Endothelial cell of umbilical vein (primary cell): ENCODE measurements around the gene ZNF717. TPM values are rescaled to one million over a fixed set of nuclear protein-coding genes. Genes with fewer than 3 reads are reported as not detected.

Source experiments
- BruUV-seq: library from RNA; stranded (reverse); fragments of 400-500 nt; replicated peaks from 2 replicates; lab custom pipeline; 2021; lab: Mats Ljungman, UMichigan
- CTCF ChIA-PET: fragments of 300-600, 350-600 bp; sonication (Branson Sonifier 250); formaldehyde crosslinking; loops from one replicate; lab custom pipeline; 2021; ENCODE audit warnings: antibody characterized with exemption, inconsistent platforms; lab: Charles Lee
- POLR2A ChIA-PET: fragments of 300-600, 350-600 bp; sonication (Branson Sonifier 250); formaldehyde crosslinking; loops from one replicate; lab custom pipeline; 2021; ENCODE audit warnings: antibody characterized with exemption, inconsistent platforms; lab: Charles Lee
- DNase-seq: peaks from one replicate; pipeline ENCODE4 v3.0.0-alpha.2; 2011; ENCODE audit warnings: low read depth, low spot score
- FAIRE-seq: peaks from 2 replicates; lab custom pipeline; 2011; peaks lifted over from hg19 to GRCh38; lab: Jason Lieb, UNC
- H2AFZ ChIP-seq: 2 replicates; pipeline ENCODE4 v1.6.0; 2012; ENCODE audit warnings: low read depth, low read length, control low read depth, inconsistent platforms
- H3K27ac ChIP-seq: 2 replicates; pipeline ENCODE4 v1.5.1; 2011; ENCODE audit warnings: low read depth, mild to moderate bottlenecking, control low read depth, low read length, moderate library complexity; ENCODE audit not compliant: insufficient read depth
- H3K27me3 ChIP-seq, 2 experiments: 2 replicates each; pipeline versions ENCODE4 v1.6.0 to v1.6.1; 2011; ENCODE audit warnings: low read length in 2 of 2, mixed read lengths in 1 of 2; ENCODE audit not compliant: control insufficient read depth in 2 of 2, insufficient read depth in 2 of 2
- H3K36me3 ChIP-seq, 2 experiments: 2 replicates in 1 of 2; 3 replicates in 1 of 2; pipeline ENCODE4 v1.5.1; 2011; ENCODE audit warnings: low read length in 2 of 2, mild to moderate bottlenecking in 1 of 2, moderate library complexity in 1 of 2; ENCODE audit not compliant: control insufficient read depth in 2 of 2, insufficient read depth in 2 of 2; ENCODE audit errors: extremely low read depth in 1 of 2
- H3K4me1 ChIP-seq: 3 replicates; pipeline ENCODE4 v1.5.1; 2011; ENCODE audit warnings: mild to moderate bottlenecking, low read length; ENCODE audit not compliant: control insufficient read depth, insufficient read depth; ENCODE audit errors: extremely low read depth
- H3K4me2 ChIP-seq: 2 replicates; pipeline ENCODE4 v1.6.1; 2011; ENCODE audit warnings: low read length, control low read depth, mixed read lengths; ENCODE audit not compliant: insufficient read depth
- H3K4me3 ChIP-seq, 3 experiments: fragments of 200-600 bp in 1 of 3; sonication (generic), shearing (Covaris generic) in 1 of 3; replicated peaks in 1 of 3; 2 replicates each; pipeline ENCODE4 v1.5.1; 2011 to 2016; ENCODE audit warnings: control low read depth in 3 of 3, low read length in 3 of 3, mild to moderate bottlenecking in 2 of 3, inconsistent platforms in 1 of 3, low read depth in 1 of 3, moderate library complexity in 1 of 3; ENCODE audit not compliant: insufficient read depth in 1 of 3
- H3K79me2 ChIP-seq: 2 replicates; pipeline ENCODE4 v1.6.0; 2012; ENCODE audit warnings: low read length, inconsistent platforms; ENCODE audit not compliant: control insufficient read depth, insufficient read depth
- H3K9ac ChIP-seq: replicated peaks from 2 replicates; pipeline ENCODE3; 2011; ENCODE audit warnings: low read length, control low read depth; ENCODE audit not compliant: insufficient read depth; ENCODE audit errors: extremely low read depth
- H3K9me1 ChIP-seq: replicated peaks from 3 replicates; pipeline ENCODE4 v1.6.0; 2011; ENCODE audit warnings: mild to moderate bottlenecking, low read length; ENCODE audit not compliant: control insufficient read depth, insufficient read depth; ENCODE audit errors: extremely low read depth
- H3K9me3 ChIP-seq: replicated peaks from 2 replicates; pipeline ENCODE4 v1.5.1; 2012; ENCODE audit warnings: low read length, inconsistent platforms; ENCODE audit not compliant: control insufficient read depth, insufficient read depth
- H4K20me1 ChIP-seq: replicated peaks from 2 replicates; pipeline ENCODE3; 2011; ENCODE audit warnings: mild to moderate bottlenecking, low read length; ENCODE audit not compliant: control insufficient read depth, insufficient read depth; ENCODE audit errors: extremely low read depth
- CTCF ChIP-seq, 2 donors: IDR thresholded peaks; 1 replicate in 1 of 2; 2 replicates in 1 of 2; pipeline ENCODE4 v1.5.1; 2011; ENCODE audit warnings: low read length in 2 of 2, mild to moderate bottlenecking in 2 of 2, moderate library complexity in 2 of 2, control low read depth in 1 of 2, inconsistent platforms in 1 of 2, low read depth in 1 of 2; ENCODE audit not compliant: insufficient read depth in 1 of 2; ENCODE audit errors: extremely low read depth in 1 of 2
- EZH2 ChIP-seq: IDR thresholded peaks from 2 replicates; pipeline ENCODE4 v1.6.1; 2012; ENCODE audit warnings: borderline replicate concordance, low read depth, mild to moderate bottlenecking, moderate library complexity, low read length, inconsistent platforms; ENCODE audit not compliant: severe bottlenecking
- FOS ChIP-seq: IDR thresholded peaks from 2 replicates; pipeline ENCODE4 v1.6.1; 2011; ENCODE audit warnings: mild to moderate bottlenecking, low read length, moderate library complexity, borderline replicate concordance; ENCODE audit not compliant: insufficient read depth
- GATA2 ChIP-seq: IDR thresholded peaks from 2 replicates; pipeline ENCODE4 v1.7.0; 2011; ENCODE audit warnings: low read depth, mild to moderate bottlenecking, moderate library complexity, mixed read lengths, low read length; ENCODE audit not compliant: insufficient read length, insufficient read depth
- JUN ChIP-seq: IDR thresholded peaks from 2 replicates; pipeline ENCODE4 v1.6.1; 2011; ENCODE audit warnings: borderline replicate concordance, low read depth; ENCODE audit not compliant: insufficient read length, insufficient read depth
- MYC ChIP-seq: IDR thresholded peaks from one replicate; pipeline ENCODE4 v1.6.1; 2011; ENCODE audit warnings: mild to moderate bottlenecking, low read depth, low read length
- POLR2A ChIP-seq: IDR thresholded peaks from 2 replicates; pipeline ENCODE4 v1.6.1; 2012; ENCODE audit warnings: low read depth, mild to moderate bottlenecking, control low read depth, low read length
- POLR2AphosphoS5 ChIP-seq: IDR thresholded peaks from 2 replicates; pipeline ENCODE4 v1.6.1; 2012; ENCODE audit warnings: low read depth, mild to moderate bottlenecking, control low read depth, low read length, moderate library complexity; ENCODE audit not compliant: insufficient read depth
- dilution Hi-C: fragments of 300-500 bp; cut with MboI; formaldehyde crosslinking; loops from one replicate; pipeline ENCODE4 v1.15.0; 2019; ENCODE audit warnings: low sequenced_read_pairs; ENCODE audit not compliant: extremely low pct_ligation_motif_present
- intact Hi-C: fragments of 100-400 bp; cut with micrococcal nuclease; formaldehyde crosslinking; loops from one replicate; pipeline ENCODE4 v1.10.0; 2022
- polyA plus RNA-seq, 4 experiments: library from polyadenylated mRNA; depleted of rRNA in 3 of 4; stranded (reverse) in 3 of 4; unstranded in 1 of 4; fragments of >200 nt; gene quantifications; 2 replicates each; pipeline versions ENCODE4 v1.2.1 to v1.2.3, GENCODE V29; 2011 to 2012; ENCODE audit warnings: missing spikeins in 1 of 4
- total RNA-seq: library from RNA; stranded (reverse); gene quantifications from 2 replicates; pipeline ENCODE4 v1.2.3, GENCODE V29; 2021
- TF ChIP-seq, protein P1 (sequence below): IDR thresholded peaks from 2 replicates; pipeline ENCODE4 v1.6.1; 2011; ENCODE audit not compliant: insufficient read depth, insufficient read length

ZNF717 gene
- total and polyA plus RNA-seq, 2 donors (not counting 3 experiments of a cell fraction or from before 2014, with no cell fraction given): 4.1 to 7.1 TPM

DNA sequence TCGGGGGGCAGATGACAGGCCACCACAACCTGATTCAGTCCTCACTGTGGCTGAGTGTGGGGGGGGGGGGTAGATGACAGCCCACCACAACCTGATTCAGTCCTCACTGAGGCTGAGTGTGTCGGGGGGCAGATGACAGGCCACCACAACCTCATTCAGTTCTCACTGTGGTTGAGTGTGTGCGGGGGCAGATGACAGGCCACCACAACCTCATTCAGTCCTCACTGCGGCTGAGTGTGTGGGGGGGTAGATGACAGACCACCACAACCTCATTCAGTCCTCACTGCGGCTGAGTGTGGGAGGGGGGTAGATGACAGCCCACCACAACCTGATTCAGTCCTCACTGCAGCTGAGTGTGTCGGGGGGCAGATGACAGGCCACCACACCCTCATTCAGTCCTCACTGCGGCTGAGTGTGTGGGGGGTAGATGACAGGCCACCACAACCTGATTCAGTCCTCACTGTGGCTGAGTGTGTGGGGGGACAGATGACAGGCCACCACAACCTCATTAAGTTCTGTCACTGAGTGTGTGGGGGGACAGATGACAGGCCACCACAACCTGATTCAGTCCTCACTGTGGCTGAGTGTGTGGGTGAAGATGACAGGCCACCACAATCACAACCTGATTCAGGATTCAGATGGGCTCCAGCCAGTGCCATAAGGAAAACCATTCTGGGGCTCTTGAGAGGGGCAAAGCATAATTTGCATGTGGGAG is 16.9 kb downstream of the ZNF717 start:
- no peak overlapping the region for H3K9ac ChIP-seq
- TF ChIP-seq, protein P1, sequence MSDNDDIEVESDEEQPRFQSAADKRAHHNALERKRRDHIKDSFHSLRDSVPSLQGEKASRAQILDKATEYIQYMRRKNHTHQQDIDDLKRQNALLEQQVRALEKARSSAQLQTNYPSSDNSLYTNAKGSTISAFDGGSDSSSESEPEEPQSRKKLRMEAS: no peak
- no peak for TF ChIP-seq MYC
- no peak for TF ChIP-seq JUN
- no peak for TF ChIP-seq FOS
- no peak for TF ChIP-seq EZH2
- TF ChIP-seq POLR2A: no peak
- no peak for TF ChIP-seq CTCF (IDR thresholded peaks at IDR 0.05; ENCODE audit: extremely low read depth in 1 of 2, insufficient read depth in 1 of 2, low read depth in 1 of 2, low read length in 2 of 2)
- TF ChIP-seq GATA2: no peak
- no peak for TF ChIP-seq POLR2AphosphoS5
- H3K36me3 ChIP-seq: no peaks in the 10 kb centered on the region
- H3K4me2 ChIP-seq: no peak overlapping the region
- POLR2A ChIA-PET: no interaction called here
- no peaks in the 10 kb centered on the region for H3K79me2 ChIP-seq
- H3K4me3 ChIP-seq: no peak overlapping the region
- no TSS peak for BruUV-seq
- intact Hi-C loops (no loop called here), dilution Hi-C loops (no loop called here)
- no peaks in the 10 kb centered on the region for H3K9me3 ChIP-seq
- H3K4me1 ChIP-seq: no peaks in the 10 kb centered on the region
- no peaks in the 10 kb centered on the region for H4K20me1 ChIP-seq
- no peaks in the 10 kb centered on the region for H3K27me3 ChIP-seq
- no peak overlapping the region for H2AFZ ChIP-seq
- FAIRE-seq (no peak), DNase-seq (no peak)
- no peaks in the 10 kb centered on the region for H3K9me1 ChIP-seq
- CTCF ChIA-PET: no interaction called here
- H3K27ac ChIP-seq: no peak overlapping the region
